NCI-H2081 (cell line): Measurements from ENCODE around the gene NHS.
A peak's percentile ranks its signal among the peaks of the same experiment; 100 is the strongest.

ENCODE experiments used
- DNase-seq, 2 experiments: peaks; one replicate each; lab custom pipeline; 2025; lab: John Stamatoyannopoulos, UW

NHS gene

DNA sequence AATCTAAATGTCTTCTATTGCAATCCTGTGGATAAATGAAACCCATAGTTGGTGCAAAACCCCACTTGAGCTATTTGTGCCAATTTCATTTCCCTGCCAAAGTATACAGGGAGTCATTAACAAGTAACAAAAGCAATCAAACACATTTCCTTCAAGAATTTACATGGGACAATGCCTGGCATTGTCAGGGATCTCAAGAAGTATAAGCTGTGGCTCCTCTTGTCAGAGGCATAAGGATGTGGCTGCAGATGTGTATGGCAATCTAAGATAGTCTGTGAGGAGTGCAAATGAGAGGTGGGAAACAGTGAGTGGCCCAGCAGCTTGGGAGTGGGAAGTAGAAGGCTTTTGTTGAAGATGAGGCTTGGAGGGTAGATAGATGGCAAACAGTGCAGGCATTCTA, 304.3 kb downstream of the NHS start:
- no peak for DNase-seq

DNA sequence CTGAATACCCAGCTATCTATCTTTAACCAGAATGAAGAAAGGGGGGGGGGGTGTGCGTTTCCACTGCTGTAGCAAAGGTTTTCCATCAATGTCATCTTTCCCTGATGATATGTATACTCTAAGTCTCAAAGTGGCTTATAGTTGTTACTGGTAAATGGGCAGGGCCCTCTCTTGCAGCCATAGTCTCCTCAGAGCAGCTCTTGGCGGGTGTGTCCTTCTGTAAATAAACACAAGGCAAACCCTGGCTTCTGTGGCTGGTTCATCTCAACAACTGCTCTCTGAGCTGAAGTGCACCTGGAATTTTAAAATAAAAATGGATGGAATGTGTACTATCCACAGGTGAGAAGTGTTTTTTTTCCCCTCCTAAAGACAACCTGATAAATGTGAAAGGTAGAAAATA, 304.8 kb downstream of the NHS start:
- no peak for DNase-seq

DNA sequence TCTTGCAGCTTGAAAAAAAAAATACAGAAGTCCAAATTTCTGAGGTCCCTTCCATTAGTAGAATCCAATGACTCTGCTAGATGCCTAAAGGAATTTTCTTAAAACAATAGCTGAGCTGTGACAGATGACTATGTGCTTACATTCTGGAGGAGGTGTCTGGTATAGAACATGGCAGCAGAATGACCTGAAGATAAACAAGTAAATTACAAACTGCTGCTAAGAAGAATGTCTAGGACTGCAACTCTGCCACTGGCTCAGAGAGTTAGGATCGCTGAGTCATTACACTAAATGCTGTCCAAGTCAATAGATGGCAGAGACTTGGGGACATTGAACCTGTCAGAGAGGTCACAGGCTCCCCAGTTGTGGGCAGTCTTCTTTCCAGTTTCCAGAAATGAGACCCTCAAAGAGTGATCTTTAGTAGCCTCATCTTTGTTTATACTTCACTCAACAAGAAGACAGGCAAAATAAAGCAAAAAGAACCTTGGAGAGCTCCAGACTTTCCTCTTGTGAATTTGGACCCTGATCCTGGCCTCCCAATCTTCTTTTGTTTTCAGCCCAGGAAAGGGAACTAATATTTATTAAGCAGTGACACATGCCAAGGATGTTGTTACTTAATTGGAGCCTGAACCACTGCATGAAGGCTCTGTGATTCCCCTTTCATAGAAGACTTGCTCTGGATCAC, 305.9 kb downstream of the NHS start:
- no peak for DNase-seq

DNA sequence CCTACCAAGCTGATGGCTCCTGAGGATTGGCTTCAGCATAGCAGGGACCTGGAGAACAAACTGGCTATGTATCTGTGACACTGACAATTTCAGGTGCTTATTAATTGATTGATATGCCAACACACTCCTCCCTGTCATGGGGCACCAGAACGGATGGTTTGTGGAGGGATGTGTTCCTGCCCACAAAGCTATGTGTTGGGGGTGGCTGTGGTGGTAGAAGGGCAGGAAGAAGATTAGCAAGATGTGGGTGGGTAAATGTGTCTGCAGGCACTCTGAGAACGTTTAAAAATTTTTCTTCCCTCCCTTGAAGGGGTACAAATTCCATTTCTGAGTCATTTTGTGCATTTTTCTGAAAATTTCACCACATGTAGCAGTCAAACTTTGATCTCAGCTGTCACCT, 307.3 kb downstream of the NHS start:
- DNase-seq = no peak

DNA sequence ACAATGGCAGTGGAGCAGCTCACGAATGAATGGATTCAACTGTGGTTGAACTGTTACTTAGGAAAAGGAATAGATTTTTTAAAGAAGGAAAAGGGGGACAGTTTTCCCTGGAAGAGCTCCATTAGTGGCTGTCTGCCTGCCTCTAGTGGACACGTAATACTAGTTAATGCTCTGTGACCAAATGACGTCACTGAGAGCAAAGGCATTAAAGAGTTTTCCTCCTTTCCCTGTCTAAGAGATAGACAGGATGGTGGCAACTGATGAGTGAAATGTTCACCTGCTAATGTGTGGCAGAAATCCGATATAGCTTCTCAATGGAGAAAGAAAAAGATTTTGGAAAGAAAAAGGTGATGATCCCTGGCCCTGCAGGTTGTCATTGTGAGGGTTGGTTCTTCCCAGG, 310.0 kb downstream of the NHS start:
- DNase-seq = no peak

DNA sequence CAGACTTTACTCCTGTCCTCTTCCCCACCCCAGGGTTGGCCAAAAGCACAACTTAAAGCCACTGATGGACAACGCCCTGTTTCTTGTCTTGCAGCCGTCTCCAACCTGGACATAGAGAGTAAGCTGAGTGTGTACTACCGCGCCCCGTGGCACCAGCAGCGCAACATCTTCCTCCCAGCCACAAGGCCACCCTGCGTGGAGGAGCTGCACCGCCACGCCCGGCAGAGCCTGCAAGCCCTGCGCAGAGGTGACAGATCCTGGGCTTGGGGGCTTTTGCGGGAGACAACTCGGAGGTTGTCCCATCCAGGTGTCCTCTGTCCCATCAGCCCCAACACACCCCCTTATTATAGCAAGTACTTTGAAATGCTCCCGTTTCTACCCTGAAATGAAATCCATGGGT, 312.6 kb downstream of the NHS start:
- DNase-seq = no peak

DNA sequence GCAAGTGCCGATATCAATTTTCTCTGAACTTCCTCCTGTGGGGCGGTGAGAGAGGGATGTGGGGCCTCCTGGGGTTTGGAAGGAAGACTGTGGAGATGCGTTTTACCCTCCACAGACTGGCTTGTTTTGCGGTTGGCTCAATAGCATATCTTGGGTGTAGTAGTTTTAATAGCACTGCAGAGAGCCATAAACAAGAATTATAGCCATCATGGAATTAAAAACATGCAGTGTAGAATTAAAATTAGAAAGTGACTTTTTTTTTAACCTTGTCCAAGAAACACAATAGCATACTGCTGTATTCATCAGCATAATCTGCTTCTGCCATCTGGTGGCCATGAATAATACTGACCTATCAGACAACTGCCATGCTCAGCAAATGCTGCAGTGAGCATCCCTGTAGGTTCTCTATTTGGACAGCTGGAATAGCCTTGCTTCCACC, 315.0 kb downstream of the NHS start:
- DNase-seq = peak; percentile 70 to 86

DNA sequence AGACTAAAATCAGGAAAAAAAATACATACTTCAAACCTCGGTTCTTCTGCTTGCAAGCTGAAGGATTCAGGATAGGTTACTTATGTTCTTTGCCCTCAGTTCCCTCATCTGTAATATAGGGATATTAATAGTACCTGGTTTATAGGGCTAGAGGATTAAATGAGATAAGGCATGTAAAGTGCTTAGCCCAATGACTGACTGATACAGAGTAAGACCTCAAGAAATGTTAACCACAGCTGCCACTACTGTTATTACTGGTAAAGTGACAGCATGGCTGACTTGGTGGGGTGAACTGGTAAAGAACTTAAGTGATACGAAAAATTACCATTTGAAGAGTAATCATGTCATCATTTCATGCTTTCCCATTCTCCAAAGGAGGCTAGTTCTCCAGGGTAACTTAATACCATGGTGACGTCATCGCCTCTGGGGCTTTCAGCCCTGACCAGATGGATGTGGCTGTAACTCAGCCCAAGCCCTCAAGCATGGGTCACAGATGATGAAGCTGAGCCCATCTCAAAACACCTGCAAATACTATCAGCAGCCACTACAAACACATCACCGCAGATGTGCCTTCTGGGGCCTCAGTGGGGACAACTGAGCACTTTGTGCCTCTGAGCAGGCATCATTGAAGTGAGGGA, 317.8 kb downstream of the NHS start:
- peak in 1 of 2 experiments; percentile 27 for DNase-seq

DNA sequence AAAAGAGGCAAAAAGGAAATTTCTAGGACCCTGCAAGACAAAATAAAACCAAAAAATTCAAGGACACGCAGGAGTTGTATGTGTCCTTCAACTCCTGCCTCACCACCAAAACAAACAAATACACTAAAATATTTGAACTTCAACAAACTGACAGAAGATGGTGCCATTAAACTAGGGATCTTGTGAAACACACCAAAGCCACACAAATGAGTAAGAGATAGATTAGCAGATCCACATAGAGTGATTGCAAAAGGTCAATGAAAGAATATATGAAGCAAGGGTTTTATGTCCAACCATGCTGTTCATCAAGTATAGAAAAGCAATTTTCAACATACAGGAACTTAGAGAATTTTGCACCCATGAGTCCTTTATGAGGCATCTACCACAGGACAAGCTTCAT, 322.2 kb downstream of the NHS start:
- no peak for DNase-seq

DNA sequence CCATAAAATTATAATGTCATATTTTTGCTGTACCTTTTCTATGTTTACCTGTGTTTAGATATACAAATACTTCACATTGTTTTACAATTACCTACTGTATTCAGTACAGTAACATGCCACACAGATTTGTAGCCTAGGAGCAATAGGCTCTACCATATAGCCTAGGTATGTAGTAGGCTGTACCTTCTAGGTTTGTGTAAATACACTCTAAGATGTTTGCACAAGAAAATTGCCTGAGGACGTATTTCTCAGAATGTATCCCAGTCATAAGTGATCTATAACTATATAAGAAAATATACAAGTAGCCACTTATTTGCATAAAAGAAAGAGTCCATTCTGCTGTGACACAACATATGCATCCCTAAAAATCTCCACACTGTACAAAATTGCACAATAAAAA, 326.0 kb downstream of the NHS start:
- DNase-seq = no peak

DNA sequence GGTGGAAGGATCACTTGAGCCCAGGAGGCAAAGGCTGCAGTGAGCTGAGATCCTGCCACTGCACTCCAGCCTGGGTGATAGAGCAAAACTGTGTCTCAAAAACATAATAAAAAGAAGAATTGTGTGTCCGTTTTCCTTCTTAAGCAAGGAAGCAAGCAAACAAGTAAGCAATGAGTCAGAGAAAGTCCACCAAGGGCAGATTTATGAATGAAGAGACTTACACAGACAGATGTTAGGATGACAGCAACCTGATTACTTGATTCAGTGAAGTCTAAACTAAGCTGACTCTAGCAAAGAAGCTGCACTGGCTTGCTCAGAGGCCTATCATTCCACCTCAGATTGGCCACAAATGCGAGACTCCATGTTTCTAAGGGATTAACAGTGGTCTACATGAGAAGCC, 328.2 kb downstream of the NHS start:
- no peak for DNase-seq

DNA sequence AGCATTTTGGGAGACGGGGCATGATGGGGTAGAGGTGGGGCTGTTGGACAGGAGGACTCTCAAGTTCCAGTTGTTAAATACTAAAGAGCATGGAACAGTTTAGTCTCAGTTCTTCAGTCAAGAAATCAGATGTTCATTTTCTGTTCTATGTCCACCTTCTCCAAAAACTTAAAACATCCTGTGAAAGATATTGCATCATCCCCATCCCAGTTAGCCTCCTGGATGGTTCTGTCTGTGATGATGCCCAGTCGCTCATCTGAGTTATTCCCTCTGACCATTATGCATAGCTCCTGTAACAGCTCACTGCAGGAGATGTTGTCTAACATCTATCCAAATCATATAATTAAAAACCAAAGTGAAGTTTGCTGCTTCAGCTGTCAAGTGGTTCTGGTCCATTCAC, 330.2 kb downstream of the NHS start:
- DNase-seq = no peak

DNA sequence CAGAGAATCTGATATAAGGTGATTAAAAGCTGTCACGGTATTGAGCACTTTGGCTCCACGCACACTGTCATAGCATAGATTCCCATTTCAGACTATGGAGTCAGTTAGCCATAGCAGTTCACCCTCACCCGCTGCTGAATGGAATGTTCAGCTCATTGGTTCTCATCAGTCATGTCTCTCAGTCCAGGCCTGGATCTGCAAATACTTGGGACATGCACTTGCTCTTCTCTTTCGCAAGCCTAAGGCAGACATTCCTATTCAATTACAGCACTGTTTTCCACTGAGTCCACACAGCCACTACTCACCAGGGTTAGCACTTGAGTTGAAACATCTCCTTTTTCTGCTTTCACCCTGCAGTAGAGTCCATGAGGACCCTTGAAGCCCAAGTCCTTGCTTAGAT, 331.7 kb downstream of the NHS start:
- DNase-seq = no peak

DNA sequence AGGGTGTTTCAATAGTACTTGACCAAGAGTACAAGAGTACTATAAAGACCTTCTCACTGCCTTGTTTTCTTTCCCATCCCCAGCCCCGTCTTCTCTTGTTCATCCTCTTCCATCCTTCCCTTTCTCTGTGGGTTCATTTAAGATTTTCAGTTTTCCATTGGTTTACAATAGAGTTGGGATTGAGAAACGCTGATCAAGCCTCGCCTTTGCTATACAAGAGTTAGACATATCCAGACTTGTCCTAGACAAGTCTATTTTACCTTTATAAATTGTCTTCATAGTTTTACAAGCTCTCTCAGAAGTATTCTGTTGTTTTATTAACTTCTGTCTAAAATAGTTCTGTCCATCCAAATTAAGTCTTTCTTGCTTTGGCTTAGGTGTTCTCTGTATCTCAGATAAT, 332.7 kb downstream of the NHS start:
- DNase-seq = no peak

DNA sequence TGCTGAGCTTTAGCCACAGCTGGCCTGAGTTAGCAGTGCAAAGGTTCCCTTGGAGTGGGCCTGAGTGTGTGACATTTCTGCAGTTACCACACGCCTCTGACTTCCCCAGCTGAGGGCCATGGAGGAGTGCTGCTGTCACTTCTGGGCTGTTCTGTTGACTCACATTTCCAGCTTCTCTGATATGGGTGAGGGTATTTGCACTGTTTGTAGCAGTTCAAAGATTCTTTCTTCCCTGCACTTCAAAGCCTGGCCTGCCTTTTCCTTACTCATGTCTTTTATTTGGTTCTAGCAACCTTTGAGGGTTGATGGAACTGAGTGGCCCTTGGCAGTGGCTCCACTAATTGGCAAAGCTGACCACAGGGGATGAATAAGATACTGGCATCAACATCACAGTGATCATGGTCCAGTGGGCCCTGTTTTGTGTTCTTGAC, 335.9 kb downstream of the NHS start:
- no peak for DNase-seq

DNA sequence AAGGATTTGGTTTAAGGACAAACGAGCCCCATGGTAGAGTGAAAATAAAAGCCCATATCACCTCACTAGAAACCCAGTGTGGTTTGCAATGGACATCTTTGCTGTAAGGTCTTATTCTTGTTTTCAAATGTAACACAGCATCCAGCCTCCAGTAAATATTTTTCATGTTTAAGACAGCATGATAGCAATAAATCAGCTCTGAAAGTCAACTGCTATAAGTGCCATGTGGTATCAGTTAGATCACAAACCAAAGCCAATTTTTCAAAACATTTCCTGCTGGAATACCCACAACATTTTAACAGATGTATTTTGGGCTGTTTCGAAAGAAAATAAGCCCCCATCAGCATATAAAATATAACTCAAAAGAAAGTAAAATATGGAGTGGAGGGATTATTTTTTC, 338.3 kb downstream of the NHS start:
- no peak for DNase-seq

DNA sequence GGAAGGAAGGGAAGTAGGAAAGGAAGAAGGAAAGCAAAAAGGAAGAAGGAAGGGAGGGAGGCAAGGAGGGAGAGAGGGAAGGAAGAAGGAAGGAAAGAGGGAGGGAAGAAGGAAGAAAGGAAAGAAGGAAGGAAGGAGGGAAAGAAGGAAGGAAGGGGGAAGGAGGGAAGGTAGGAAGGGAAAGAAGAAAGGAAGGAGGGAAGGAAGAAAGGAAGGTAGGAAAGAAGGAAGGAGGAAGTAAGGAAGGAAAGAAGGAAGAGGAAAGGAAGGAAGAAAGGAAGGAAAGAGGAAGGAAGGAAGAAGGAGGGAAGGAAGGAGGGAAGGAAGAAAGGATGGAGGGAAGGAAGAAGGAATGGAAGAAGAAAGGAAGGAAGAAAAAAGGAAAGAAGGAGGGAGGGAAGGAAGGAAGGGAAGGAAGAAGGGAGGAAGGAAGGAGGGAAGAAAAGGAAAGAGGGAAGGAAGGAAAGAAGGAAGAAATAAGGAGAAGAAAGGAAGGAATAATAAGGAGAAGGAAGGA, 343.7 kb downstream of the NHS start:
- no peak for DNase-seq

DNA sequence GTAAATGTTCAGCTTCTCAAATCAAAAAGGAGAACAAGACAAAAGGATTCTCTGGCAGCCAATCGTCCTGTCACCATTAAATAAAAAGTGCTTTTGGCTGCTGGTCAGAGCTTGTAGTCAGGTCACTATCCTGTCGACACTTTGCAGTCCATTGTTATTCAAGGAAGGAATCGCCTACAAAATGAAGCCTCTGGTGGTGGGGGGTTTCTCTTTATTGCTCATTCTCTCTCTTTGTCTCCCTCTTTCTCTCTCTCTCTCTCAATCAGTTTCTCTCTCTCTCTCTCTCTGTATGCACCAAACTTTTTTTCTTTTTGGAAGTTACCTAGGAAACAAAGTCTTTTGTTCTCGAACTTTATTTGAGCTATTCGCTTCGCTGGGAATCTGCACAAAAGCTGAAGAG, 344.7 kb downstream of the NHS start:
- DNase-seq = no peak

DNA sequence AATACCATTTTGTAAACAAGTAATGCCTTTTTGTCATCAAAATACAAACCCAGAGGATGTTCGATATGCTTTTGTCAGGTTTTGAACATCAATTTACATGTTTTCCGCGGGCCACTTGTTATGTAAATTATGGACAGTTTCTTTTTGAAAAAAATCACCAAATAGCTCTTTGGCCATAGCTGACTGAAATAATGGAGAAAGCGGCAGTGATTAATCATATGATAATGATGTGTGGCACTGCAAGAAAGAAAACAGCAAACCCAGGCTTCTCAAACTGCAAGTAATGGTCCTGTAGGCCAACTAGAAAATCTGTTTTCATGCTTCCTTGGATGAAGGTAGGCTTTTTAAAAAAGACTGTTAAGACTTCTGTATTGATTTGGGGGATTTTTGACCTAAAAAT, 346.7 kb downstream of the NHS start:
- DNase-seq = no peak

DNA sequence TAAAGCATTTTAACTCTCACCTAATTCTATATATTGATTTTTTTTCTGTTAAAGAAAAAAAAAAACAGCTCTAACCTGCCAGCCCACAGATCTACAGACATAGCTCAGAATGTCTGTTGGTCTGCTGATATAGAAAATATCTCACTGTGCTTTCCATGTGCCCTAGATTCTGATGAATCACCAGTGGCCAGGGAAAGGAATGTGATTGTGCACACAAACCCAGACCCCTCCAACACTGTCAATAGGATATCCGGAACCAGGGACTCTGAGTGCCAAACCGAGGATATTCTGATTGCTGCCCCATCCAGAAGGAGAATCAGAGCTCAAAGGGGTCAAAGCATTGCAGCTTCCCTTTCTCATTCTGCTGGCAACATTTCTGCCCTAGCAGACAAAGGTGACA, 350.2 kb downstream of the NHS start:
- no peak for DNase-seq

DNA sequence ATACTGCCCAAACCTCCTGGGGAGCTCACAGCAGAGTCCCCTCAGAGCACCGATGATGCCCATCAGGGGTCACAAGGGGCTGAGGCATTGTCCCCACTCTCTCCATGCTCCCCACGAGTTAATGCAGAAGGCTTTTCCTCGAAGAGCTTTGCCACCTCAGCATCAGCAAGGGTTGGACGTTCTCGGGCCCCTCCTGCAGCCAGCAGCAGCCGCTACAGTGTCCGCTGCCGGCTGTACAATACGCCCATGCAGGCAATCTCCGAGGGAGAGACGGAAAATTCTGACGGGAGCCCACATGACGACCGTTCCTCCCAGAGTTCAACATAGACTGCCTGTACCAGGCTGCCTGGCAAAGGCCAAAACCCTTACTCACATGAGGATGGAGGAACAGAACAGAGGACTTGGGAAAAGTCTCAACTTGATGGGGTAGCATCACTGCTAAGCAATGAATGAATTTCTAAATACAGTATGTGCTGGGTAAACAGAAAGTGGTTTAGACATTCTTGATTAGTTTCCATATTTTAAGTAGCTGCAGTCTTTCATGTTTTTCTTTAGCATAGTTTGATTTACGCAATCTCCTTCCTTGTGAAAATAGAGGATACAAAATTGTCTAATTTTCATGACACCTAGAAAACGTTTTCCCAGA, 357.3 kb downstream of the NHS start:
- DNase-seq = no peak

DNA sequence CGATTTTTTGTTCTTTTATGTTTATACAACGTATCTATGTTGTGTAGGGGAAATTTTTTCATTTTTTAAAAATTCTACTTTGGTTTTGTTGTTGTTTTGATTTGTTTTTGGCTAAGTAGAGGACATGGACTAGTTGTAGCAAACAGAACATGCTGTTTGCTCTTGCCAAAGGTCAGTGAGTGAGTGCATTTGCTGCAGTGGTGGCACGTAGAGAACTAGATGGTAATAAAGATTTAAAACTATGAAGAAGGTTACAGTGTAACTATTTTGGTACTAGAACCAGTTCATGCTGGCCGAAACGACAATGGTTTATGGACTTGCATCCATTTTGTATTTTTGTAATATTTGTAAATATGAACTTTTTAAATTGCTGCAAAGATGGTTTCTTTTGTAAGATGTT, 360.4 kb downstream of the NHS start:
- DNase-seq = no peak

DNA sequence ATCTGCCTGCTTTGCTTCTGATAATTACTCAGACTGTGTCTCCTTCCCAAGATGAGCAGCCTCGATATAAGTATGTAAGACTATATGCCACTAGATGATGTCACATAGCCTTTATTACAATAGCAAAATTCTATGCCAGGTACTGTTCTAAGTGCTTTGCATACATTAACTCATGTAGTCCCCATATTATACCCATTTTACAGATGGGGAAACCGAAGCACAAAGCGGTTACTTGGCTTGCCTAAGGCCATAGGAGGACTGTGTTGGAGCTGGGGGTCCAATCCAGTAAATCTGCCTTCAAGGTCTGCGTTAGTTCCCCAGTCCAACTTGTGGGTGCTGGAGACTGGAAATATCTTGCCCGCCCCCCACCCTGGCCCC, 361.5 kb downstream of the NHS start:
- DNase-seq = no peak
